H9 (cell line): Measurements from ENCODE around the gene NKAIN2. TPM values are rescaled to one million over a fixed set of nuclear protein-coding genes. Genes with fewer than 3 reads are reported as not detected.

Source experiments
- DNase-seq: peaks from one replicate; pipeline ENCODE4 v3.0.0-alpha.2; 2017
- H2AFZ ChIP-seq: one replicate; pipeline ENCODE4 v1.6.1; 2013; ENCODE audit warnings: mild to moderate bottlenecking, low read length, control low read depth, moderate library complexity
- H2AK5ac ChIP-seq: 2 replicates; pipeline ENCODE4 v1.6.1; 2013; ENCODE audit warnings: low read length, control low read depth, mixed read lengths; ENCODE audit not compliant: insufficient read length
- H2BK120ac ChIP-seq: one replicate; pipeline ENCODE4 v1.6.1; 2013; ENCODE audit warnings: low read depth, mild to moderate bottlenecking, low read length, control low read depth, inconsistent platforms; ENCODE audit not compliant: poor library complexity, severe bottlenecking
- H2BK12ac ChIP-seq: 2 replicates; pipeline ENCODE4 v1.6.1; 2013; ENCODE audit warnings: low read length, control low read depth, mixed read lengths, low read depth; ENCODE audit not compliant: insufficient read length
- H2BK15ac ChIP-seq: 2 replicates; pipeline ENCODE4 v1.6.1; 2013; ENCODE audit warnings: low read depth, low read length, control low read depth
- H2BK20ac ChIP-seq: one replicate; pipeline ENCODE4 v1.6.1; 2013; ENCODE audit warnings: low read depth, mild to moderate bottlenecking, low read length, control low read depth, inconsistent platforms; ENCODE audit not compliant: poor library complexity, severe bottlenecking
- H2BK5ac ChIP-seq: 2 replicates; pipeline ENCODE4 v1.6.1; 2013; ENCODE audit warnings: low read length, control low read depth, mixed read lengths; ENCODE audit not compliant: insufficient read length
- H3K14ac ChIP-seq: 2 replicates; pipeline ENCODE4 v1.6.1; 2013; ENCODE audit warnings: low read length, control low read depth; ENCODE audit not compliant: insufficient read depth
- H3K18ac ChIP-seq: 2 replicates; pipeline ENCODE4 v1.6.1; 2013; ENCODE audit warnings: low read depth, mild to moderate bottlenecking, mixed read lengths, low read length, control low read depth; ENCODE audit not compliant: insufficient read length
- H3K23ac ChIP-seq: 2 replicates; pipeline ENCODE4 v1.6.1; 2013; ENCODE audit warnings: low read length, control low read depth, mixed read lengths, low read depth; ENCODE audit not compliant: insufficient read length
- H3K23me2 ChIP-seq: 2 replicates; pipeline ENCODE4 v1.6.1; 2013; ENCODE audit warnings: low read depth, mild to moderate bottlenecking, mixed read lengths, low read length, control low read depth; ENCODE audit not compliant: insufficient read length, poor library complexity, severe bottlenecking
- H3K27ac ChIP-seq: 2 replicates; pipeline ENCODE4 v1.5.1; 2013; ENCODE audit warnings: low read length, control low read depth, mixed read lengths, low read depth; ENCODE audit not compliant: insufficient read length
- H3K27me3 ChIP-seq: 2 replicates; pipeline ENCODE4 v1.6.1; 2013; ENCODE audit warnings: low read length, control low read depth, inconsistent platforms; ENCODE audit not compliant: insufficient read depth
- H3K4ac ChIP-seq: 2 replicates; pipeline ENCODE4 v1.6.1; 2013; ENCODE audit warnings: low read depth, mild to moderate bottlenecking, control low read depth, inconsistent platforms, low read length, moderate library complexity
- H3K4me1 ChIP-seq: 2 replicates; pipeline ENCODE4 v1.6.1; 2013; ENCODE audit warnings: low read length, control low read depth, inconsistent platforms; ENCODE audit not compliant: insufficient read depth
- H3K4me2 ChIP-seq: 2 replicates; pipeline ENCODE4 v1.6.1; 2013; ENCODE audit warnings: low read length, control low read depth, mixed read lengths; ENCODE audit not compliant: insufficient read length, insufficient read depth
- H3K56ac ChIP-seq: 2 replicates; pipeline ENCODE4 v1.6.1; 2013; ENCODE audit warnings: low read depth, mild to moderate bottlenecking, mixed read lengths, low read length, control low read depth; ENCODE audit not compliant: insufficient read length
- H3K79me1 ChIP-seq: 2 replicates; pipeline ENCODE4 v1.6.1; 2013; ENCODE audit warnings: low read depth, mild to moderate bottlenecking, moderate library complexity, low read length, control low read depth, inconsistent platforms; ENCODE audit not compliant: insufficient read depth, poor library complexity, severe bottlenecking
- H3K79me2 ChIP-seq: 2 replicates; pipeline ENCODE4 v1.6.1; 2013; ENCODE audit warnings: low read length, control low read depth, inconsistent platforms; ENCODE audit not compliant: insufficient read depth
- H3K9ac ChIP-seq: 2 replicates; pipeline ENCODE4 v1.6.1; 2013; ENCODE audit warnings: low read length, control low read depth, mixed read lengths; ENCODE audit not compliant: insufficient read length; ENCODE audit errors: extremely low read depth
- H3K9me3 ChIP-seq: one replicate; pipeline ENCODE4 v1.6.1; 2013; ENCODE audit warnings: low read depth, low read length, inconsistent platforms; ENCODE audit not compliant: control insufficient read depth
- H3T11ph ChIP-seq: one replicate; pipeline ENCODE4 v1.6.1; 2013; ENCODE audit warnings: mild to moderate bottlenecking, low read length, control low read depth, inconsistent platforms
- H4K20me1 ChIP-seq: one replicate; pipeline ENCODE4 v1.6.1; 2013; ENCODE audit not compliant: control insufficient read depth, insufficient read length, insufficient read depth
- H4K5ac ChIP-seq: 2 replicates; pipeline ENCODE4 v1.6.1; 2013; ENCODE audit warnings: low read depth, mild to moderate bottlenecking, mixed read lengths, low read length, control low read depth; ENCODE audit not compliant: insufficient read length
- H4K8ac ChIP-seq: replicated peaks from 2 replicates; pipeline ENCODE4 v1.6.1; 2013; ENCODE audit warnings: low read length, control low read depth, mixed read lengths, low read depth; ENCODE audit not compliant: insufficient read length
- H4K91ac ChIP-seq: 2 replicates; pipeline ENCODE4 v1.6.1; 2013; ENCODE audit warnings: low read depth, mild to moderate bottlenecking, moderate library complexity, mixed read lengths, low read length, control low read depth; ENCODE audit not compliant: insufficient read length
- H3K27ac Mint-ChIP-seq, 3 experiments: 2 replicates in 2 of 3; 3 replicates in 1 of 3; pipeline ENCODE4 v1.8.0; 2020 to 2021; ENCODE audit warnings: mixed read lengths in 3 of 3, mild to moderate bottlenecking in 1 of 3, moderate library complexity in 1 of 3
- H3K27me3 Mint-ChIP-seq: 2 replicates; pipeline ENCODE4 v1.8.0; 2021; ENCODE audit warnings: low read depth, mild to moderate bottlenecking, moderate library complexity, mixed read lengths
- H3K36me3 Mint-ChIP-seq, 3 experiments: 2 replicates in 2 of 3; 3 replicates in 1 of 3; pipeline ENCODE4 v1.8.0; 2020 to 2021; ENCODE audit warnings: low read depth in 3 of 3, mixed read lengths in 3 of 3; ENCODE audit not compliant: insufficient read depth in 1 of 3
- H3K4me1 Mint-ChIP-seq, 2 experiments: 2 replicates each; pipeline ENCODE4 v1.8.0; 2020; ENCODE audit warnings: mixed read lengths in 2 of 2
- H3K4me3 Mint-ChIP-seq, 2 experiments: 2 replicates in 1 of 2; 3 replicates in 1 of 2; pipeline ENCODE4 v1.8.0; 2020 to 2021; ENCODE audit warnings: mild to moderate bottlenecking in 2 of 2, mixed read lengths in 2 of 2, moderate library complexity in 1 of 2
- H3K9me3 Mint-ChIP-seq, 2 experiments: 2 replicates in 1 of 2; 3 replicates in 1 of 2; pipeline ENCODE4 v1.8.0; 2020; ENCODE audit warnings: mild to moderate bottlenecking in 2 of 2, mixed read lengths in 2 of 2, moderate library complexity in 1 of 2
- WGBS: extraction: QIAGEN DNeasy Blood & Tissue Kit; methylation state at CpG from one replicate; pipeline ENCODE4 v1.1.7; 2013; ENCODE audit warnings: missing lambda C conversion rate, low lambda C conversion rate, mixed read lengths; ENCODE audit not compliant: insufficient read length; ENCODE audit errors: extremely low coverage; 5-methylcytosine and 5-hydroxymethylcytosine counted together
- total RNA-seq: library from RNA; stranded (reverse); gene quantifications from 2 replicates; pipeline ENCODE4 v1.2.1, GENCODE V29; 2021
- TF ChIP-seq, protein P1 (sequence below): fragments of 200-600 bp; sonication (generic); conservative IDR thresholded peaks from 3 replicates; pipeline ENCODE4 v1.8.0; 2021; ENCODE audit warnings: antibody characterized with exemption, mild to moderate bottlenecking

NKAIN2 gene
- total RNA-seq, 1 experiment from 2014 or later, result 0.17 TPM

DNA sequence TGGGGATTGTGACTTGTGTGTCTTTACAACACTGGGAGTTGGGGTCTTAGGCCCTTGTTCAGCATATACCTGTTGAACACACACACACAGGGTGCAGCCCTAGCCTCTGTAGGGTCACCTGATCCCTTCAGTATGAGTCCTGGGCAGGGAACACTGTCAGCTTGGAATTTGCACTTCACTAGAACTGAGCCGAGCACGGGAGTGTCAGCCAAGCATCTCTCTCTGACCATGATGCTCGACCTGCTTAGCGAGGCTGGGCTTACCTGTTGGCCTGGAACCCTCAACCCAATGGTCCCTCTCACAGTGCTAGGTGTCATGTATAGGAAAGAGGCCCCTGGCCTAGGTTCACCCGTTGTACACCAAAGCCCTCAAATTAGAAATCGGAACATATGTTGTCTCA, 96.1 kb downstream of the NKAIN2 start:
- H3K9ac ChIP-seq, result no peak overlapping the region
- H2AFZ ChIP-seq, result no peak overlapping the region
- no peak overlapping the region for H3K14ac ChIP-seq
- H4K91ac ChIP-seq, result no peak overlapping the region
- no peak overlapping the region for H3K56ac ChIP-seq
- no peak overlapping the region for H4K5ac ChIP-seq
- no peaks in the 10 kb centered on the region for H3K79me1 ChIP-seq
- H3K23ac ChIP-seq, result no peak overlapping the region
- no peaks in the 10 kb centered on the region for H3K79me2 ChIP-seq
- no peak overlapping the region for H2BK20ac ChIP-seq
- Mint-ChIP-seq H3K36me3 (no peaks in the 10 kb centered on the region), H3K27me3 (peaks cover 29% of the 10 kb centered on the region), H3K4me1 (no peaks in the 10 kb centered on the region), H3K27ac (no peak overlapping the region), H3K9me3 (no peaks in the 10 kb centered on the region), H3K4me3 (no peak overlapping the region)
- no peak overlapping the region for H2BK120ac ChIP-seq
- no peak overlapping the region for H3T11ph ChIP-seq
- no peaks in the 10 kb centered on the region for H3K27me3 ChIP-seq
- H2BK12ac ChIP-seq, result no peak overlapping the region
- H3K4me2 ChIP-seq, result no peak overlapping the region
- no CpG with 5 or more reads among the region's 6 CpGs for WGBS
- H2BK15ac ChIP-seq, result no peak overlapping the region
- H3K23me2 ChIP-seq, result no peaks in the 10 kb centered on the region
- H3K4ac ChIP-seq, result no peak overlapping the region
- no peak overlapping the region for H3K18ac ChIP-seq
- no peaks in the 10 kb centered on the region for H3K4me1 ChIP-seq
- H2BK5ac ChIP-seq, result no peak overlapping the region
- H3K27ac ChIP-seq, result no peak overlapping the region
- no peaks in the 10 kb centered on the region for H3K9me3 ChIP-seq
- no peak for DNase-seq
- no peak overlapping the region for H2AK5ac ChIP-seq
- TF ChIP-seq, protein P1, sequence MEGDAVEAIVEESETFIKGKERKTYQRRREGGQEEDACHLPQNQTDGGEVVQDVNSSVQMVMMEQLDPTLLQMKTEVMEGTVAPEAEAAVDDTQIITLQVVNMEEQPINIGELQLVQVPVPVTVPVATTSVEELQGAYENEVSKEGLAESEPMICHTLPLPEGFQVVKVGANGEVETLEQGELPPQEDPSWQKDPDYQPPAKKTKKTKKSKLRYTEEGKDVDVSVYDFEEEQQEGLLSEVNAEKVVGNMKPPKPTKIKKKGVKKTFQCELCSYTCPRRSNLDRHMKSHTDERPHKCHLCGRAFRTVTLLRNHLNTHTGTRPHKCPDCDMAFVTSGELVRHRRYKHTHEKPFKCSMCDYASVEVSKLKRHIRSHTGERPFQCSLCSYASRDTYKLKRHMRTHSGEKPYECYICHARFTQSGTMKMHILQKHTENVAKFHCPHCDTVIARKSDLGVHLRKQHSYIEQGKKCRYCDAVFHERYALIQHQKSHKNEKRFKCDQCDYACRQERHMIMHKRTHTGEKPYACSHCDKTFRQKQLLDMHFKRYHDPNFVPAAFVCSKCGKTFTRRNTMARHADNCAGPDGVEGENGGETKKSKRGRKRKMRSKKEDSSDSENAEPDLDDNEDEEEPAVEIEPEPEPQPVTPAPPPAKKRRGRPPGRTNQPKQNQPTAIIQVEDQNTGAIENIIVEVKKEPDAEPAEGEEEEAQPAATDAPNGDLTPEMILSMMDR, result no peak
- H4K8ac ChIP-seq, result no peak overlapping the region
- H4K20me1 ChIP-seq, result no peaks in the 10 kb centered on the region
